ENCODE measurements around the gene COL5A3. TPM values are rescaled to one million over a fixed set of nuclear protein-coding genes. Genes with fewer than 3 reads are reported as not detected.

COL5A3 gene
- total RNA-seq, 6 donors from 2014 or later = 1.3 to 31.4 (median 11.2) TPM

DNA sequence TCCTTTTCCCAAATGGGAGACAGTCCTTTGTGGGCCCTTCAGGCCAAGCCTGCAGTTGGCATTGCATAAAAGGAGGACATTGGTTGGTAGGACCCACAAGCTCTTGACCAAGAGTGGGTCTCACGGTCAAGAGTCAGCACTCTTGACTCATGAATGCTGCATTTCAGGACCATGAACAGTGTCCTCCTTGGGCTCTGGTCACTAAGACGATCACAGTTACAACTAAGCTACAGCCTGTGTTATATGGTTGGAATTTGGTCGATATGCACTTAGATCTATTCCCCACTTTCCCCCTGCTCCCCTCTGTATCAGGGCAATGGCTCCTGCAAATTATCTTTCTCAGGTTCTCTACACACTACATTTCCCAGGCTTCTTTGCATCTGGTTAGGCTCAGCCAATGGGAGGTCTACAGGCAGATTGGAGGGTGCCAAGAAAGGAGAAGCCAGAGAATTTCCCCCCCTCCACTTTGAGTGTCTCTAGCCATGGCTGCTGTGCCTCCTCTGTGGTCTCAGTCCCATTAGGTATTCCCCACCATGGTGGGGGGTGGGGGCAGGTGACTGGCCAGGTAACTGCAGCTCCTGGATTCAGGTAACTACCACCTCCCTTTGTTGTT, 70.9 kb downstream of the COL5A3 start:
- peaks cover 0 to 11% (median 2%) of the 10 kb centered on the region in 4 donors for H3K9me3 ChIP-seq
- H3K4me1 ChIP-seq = peaks cover 12 to 20% (median 17%) of the 10 kb centered on the region in 4 donors
- H3K36me3 ChIP-seq = no peaks in the 10 kb centered on the region
- ATAC-seq (ENCODE audit: low FRiP score in 2 of 2) = no peak
- TF ChIP-seq POLR2A (IDR thresholded peaks at IDR 0.05) = no peak
- TF ChIP-seq EP300 (IDR thresholded peaks at IDR 0.05) = no peak
- TF ChIP-seq POLR2AphosphoS5 (IDR thresholded peaks at IDR 0.05) = no peak
- TF ChIP-seq, protein P1, sequence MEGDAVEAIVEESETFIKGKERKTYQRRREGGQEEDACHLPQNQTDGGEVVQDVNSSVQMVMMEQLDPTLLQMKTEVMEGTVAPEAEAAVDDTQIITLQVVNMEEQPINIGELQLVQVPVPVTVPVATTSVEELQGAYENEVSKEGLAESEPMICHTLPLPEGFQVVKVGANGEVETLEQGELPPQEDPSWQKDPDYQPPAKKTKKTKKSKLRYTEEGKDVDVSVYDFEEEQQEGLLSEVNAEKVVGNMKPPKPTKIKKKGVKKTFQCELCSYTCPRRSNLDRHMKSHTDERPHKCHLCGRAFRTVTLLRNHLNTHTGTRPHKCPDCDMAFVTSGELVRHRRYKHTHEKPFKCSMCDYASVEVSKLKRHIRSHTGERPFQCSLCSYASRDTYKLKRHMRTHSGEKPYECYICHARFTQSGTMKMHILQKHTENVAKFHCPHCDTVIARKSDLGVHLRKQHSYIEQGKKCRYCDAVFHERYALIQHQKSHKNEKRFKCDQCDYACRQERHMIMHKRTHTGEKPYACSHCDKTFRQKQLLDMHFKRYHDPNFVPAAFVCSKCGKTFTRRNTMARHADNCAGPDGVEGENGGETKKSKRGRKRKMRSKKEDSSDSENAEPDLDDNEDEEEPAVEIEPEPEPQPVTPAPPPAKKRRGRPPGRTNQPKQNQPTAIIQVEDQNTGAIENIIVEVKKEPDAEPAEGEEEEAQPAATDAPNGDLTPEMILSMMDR (IDR thresholded peaks at IDR 0.05) = no peak
- no peak overlapping the region for H3K27ac ChIP-seq
- H3K27me3 ChIP-seq = peaks cover 0 to 32% (median 14%) of the 10 kb centered on the region in 4 donors
- no peak for DNase-seq
- H3K4me3 ChIP-seq = no peak overlapping the region
- 40 to 41% methylated on average over 2 to 3 of the region's 3 CpGs for WGBS, 2 donors

DNA sequence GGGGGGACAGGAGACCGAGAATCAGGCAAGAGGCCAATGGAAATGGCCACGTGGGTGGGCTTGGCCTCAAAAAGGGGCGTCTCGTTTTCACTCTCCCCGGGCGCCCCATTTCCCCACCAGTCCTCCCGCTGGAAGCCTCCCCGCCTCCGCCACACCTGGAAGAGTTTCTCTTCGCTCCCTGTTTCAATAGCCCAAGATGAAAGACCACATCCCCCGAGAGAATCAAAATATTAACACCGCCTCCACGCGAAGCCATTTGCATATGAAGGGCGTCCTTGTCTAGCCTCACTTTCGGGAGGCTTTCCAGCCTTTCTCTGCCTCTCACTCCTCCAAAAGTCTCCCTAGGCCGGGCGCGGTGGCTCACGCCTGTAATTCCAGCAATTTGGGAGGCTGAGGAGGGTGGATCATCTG, 73.3 kb downstream of the COL5A3 start:
- Histone ChIP-seq H3K27ac (no peak overlapping the region), H3K36me3 (no peaks in the 10 kb centered on the region), H3K4me3 (peak overlapping the region in 2 of 4 donors; percentile 38 to 48), H3K4me1 (peaks cover 12 to 20% (median 17%) of the 10 kb centered on the region in 4 donors), H3K27me3 (peaks cover 0 to 32% (median 15%) of the 10 kb centered on the region in 4 donors), H3K9me3 (peaks cover 1 to 6% (median 3%) of the 10 kb centered on the region in 4 donors)
- no peak for DNase-seq
- 15 to 20% methylated on average over 20 of the region's 20 CpGs for WGBS, 2 donors
- no peak for ATAC-seq (ENCODE audit: low FRiP score in 2 of 2)
- TF ChIP-seq EP300 (IDR thresholded peaks at IDR 0.05) (no peak), POLR2A (IDR thresholded peaks at IDR 0.05) (no peak), POLR2AphosphoS5 (IDR thresholded peaks at IDR 0.05) (no peak)
- TF ChIP-seq, protein P1 (IDR thresholded peaks at IDR 0.05) = no peak

DNA sequence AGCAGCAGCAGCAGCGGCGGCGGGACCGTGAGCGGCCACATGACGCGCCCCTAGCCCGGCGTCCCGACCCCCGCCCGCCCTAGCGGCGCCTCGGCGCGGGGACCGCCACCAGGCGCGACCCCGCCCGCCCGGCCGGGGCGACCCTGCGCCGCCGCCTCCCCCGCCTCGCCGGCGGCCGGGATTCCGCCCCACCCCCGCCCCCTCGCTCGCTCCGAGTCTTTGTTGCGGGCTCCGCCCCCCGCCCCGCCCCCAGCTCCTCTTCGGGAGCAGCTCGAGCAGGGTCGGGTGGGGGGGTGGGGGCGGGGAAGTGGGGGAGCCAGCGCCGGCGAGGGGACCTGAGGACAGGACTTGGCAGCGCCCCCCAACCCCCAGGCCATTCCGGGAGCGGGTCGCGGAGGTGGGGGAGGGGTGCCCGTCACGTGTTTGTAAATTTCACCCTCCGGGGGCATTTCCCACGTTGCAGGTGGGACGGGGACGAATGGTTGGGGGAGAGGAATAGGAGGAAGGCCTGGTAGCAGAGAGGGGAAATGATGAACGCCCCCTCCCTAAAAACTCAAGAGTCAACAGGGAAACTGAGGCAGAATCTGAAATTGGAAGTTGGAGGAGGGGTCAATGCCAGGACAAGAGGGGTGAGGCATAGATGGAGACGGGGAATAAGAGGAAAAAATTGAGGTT, 73.8 kb downstream of the COL5A3 start, which contains the start of gene OLFM2:
Gene OLFM2 (minus strand): TSS at position 190 of the 675 bp plus-strand sequence. CDS start 149 bp downstream, at position 41.
- no peak for TF ChIP-seq POLR2A (IDR thresholded peaks at IDR 0.05)
- TF ChIP-seq, protein P1 (IDR thresholded peaks at IDR 0.05) = no peak
- no peak for TF ChIP-seq EP300 (IDR thresholded peaks at IDR 0.05)
- no peak for TF ChIP-seq POLR2AphosphoS5 (IDR thresholded peaks at IDR 0.05)
- no peaks in the 10 kb centered on the region for H3K36me3 ChIP-seq
- peaks cover 12 to 20% (median 17%) of the 10 kb centered on the region in 4 donors for H3K4me1 ChIP-seq
- 1% methylated on average over 12 to 14 of the region's 62 CpGs for WGBS, 2 donors
- H3K27ac ChIP-seq = peak within 1 kb of the TSS in 1 of 4 donors; percentile 35
- peak in 1 of 2 donors; percentile 89 for DNase-seq
- H3K9me3 ChIP-seq = peaks cover 0 to 4% (median under 1%) of the 10 kb centered on the region in 4 donors
- ATAC-seq (ENCODE audit: low FRiP score in 2 of 2) = no peak
- peaks cover 0 to 32% (median 15%) of the 10 kb centered on the region in 4 donors for H3K27me3 ChIP-seq
- H3K4me3 ChIP-seq = peak within 1 kb of the TSS in 3 of 4 donors; percentile 35 to 48 (median 38)

DNA sequence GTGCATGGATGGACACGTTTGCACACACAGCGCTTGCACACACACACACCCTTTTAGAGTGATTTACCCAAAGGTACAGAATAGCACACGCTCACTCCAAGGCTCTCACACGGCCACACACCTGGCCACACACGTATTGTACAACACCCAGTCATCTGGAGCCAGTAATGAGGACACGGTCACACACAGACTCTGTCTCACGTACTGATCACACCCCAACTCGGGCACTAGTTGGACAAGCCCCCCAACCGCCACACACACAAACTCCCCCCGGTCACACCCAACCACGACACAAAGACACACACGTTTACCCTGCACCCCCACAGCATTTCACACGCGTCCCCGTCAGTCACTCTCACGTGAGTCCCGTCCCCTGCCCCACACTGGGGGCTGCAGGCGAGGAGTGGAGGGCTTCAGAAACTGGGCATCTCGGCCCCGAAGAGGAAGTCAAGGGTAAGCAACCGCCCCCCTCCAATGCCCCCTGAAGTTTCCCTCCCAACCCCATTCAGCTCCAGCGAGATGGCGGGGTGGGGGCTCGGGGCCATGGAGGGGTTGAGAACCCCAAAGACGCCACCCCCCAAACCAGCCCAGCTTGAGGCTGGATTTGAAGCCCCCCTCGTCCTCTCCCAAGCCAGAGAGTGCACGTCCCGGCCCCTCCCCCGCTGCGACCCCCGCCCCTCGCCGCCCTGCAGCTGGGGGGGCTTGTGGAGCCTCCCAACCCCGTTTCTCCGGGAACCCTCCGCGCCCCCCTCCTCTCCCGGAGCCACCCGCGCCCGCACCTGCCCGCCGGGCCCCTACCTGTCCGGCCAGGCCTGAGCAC, 74.6 kb downstream of the COL5A3 start:
- 2 to 5% methylated on average over 4 to 27 of the region's 44 CpGs for WGBS, 2 donors
- Histone ChIP-seq H3K4me3 (peak overlapping the region in 3 of 4 donors; percentile 35 to 48 (median 38)), H3K4me1 (peaks cover 12 to 20% (median 17%) of the 10 kb centered on the region in 4 donors), H3K27me3 (peaks cover 0 to 32% (median 15%) of the 10 kb centered on the region in 4 donors), H3K9me3 (peaks cover 0 to 4% (median 0%) of the 10 kb centered on the region in 4 donors), H3K27ac (peak overlapping the region in 1 of 4 donors; percentile 35), H3K36me3 (no peaks in the 10 kb centered on the region)
- DNase-seq (peak in 1 of 2 donors; percentile 82), ATAC-seq (ENCODE audit: low FRiP score in 2 of 2) (no peak)
- TF ChIP-seq EP300 (IDR thresholded peaks at IDR 0.05) = no peak
- TF ChIP-seq POLR2A (IDR thresholded peaks at IDR 0.05) = no peak
- TF ChIP-seq, protein P1 (IDR thresholded peaks at IDR 0.05) = no peak
- no peak for TF ChIP-seq POLR2AphosphoS5 (IDR thresholded peaks at IDR 0.05)

Data from upper lobe of left lung (tissue), 6 donors.